Measurements from ENCODE around the gene DAZAP1.
A peak's percentile ranks its signal among the peaks of the same experiment; 100 is the strongest.

Gene DAZAP1

GRCh38 chr19:1377176-1377964 lies 30.0 kb upstream of the DAZAP1 start:
- DNase-seq (ENCODE audit: low read depth) = no peak

GRCh38 chr19:1377965-1378785 lies 29.2 kb upstream of the DAZAP1 start:
- no peak for DNase-seq (ENCODE audit: low read depth)

- no peak for DNase-seq (ENCODE audit: low read depth)
Observed at GRCh38 chr19:1379126-1379905, 28.1 kb upstream of the DAZAP1 start.

GRCh38 chr19:1379961-1380489 lies 27.4 kb upstream of the DAZAP1 start:
- DNase-seq (ENCODE audit: low read depth) = no peak

GRCh38 chr19:1382250-1382649 lies 25.1 kb upstream of the DAZAP1 start:
- DNase-seq (ENCODE audit: low read depth) = no peak

- no peak for DNase-seq (ENCODE audit: low read depth)
Observed at GRCh38 chr19:1383017-1383311, 24.4 kb upstream of the DAZAP1 start.

- DNase-seq (ENCODE audit: low read depth) = peak; percentile 77
Observed at GRCh38 chr19:1383312-1384084, 23.9 kb upstream of the DAZAP1 start, which contains the start of gene NDUFS7. NDUFS7 (plus strand) TSS chr19:1383907; CDS start chr19:1383927, 20 bp downstream.

GRCh38 chr19:1384085-1384462 lies 23.3 kb upstream of the DAZAP1 start:
- no peak for DNase-seq (ENCODE audit: low read depth)

- DNase-seq (ENCODE audit: low read depth) = no peak
Observed at GRCh38 chr19:1384478-1385110, 22.8 kb upstream of the DAZAP1 start.

- DNase-seq (ENCODE audit: low read depth) = no peak
Observed at GRCh38 chr19:1385816-1386215, 21.6 kb upstream of the DAZAP1 start.

GRCh38 chr19:1386945-1387683 lies 20.3 kb upstream of the DAZAP1 start:
- DNase-seq (ENCODE audit: low read depth) = no peak

- DNase-seq (ENCODE audit: low read depth) = no peak
Observed at GRCh38 chr19:1387684-1388636, 19.4 kb upstream of the DAZAP1 start.

GRCh38 chr19:1388637-1389026 lies 18.8 kb upstream of the DAZAP1 start:
- DNase-seq (ENCODE audit: low read depth) = no peak

- DNase-seq (ENCODE audit: low read depth) = no peak
Observed at GRCh38 chr19:1389033-1389940, 18.1 kb upstream of the DAZAP1 start.

- DNase-seq (ENCODE audit: low read depth) = no peak
Observed at GRCh38 chr19:1390890-1391423, 16.4 kb upstream of the DAZAP1 start.

- no peak for DNase-seq (ENCODE audit: low read depth)
Observed at GRCh38 chr19:1392407-1392806, 15.0 kb upstream of the DAZAP1 start.

GRCh38 chr19:1392939-1393530 lies 14.4 kb upstream of the DAZAP1 start:
- DNase-seq (ENCODE audit: low read depth) = no peak

Data from HS-27A (cell line).